ENCODE results near the gene HDHD3.

GRCh38 chr9:113363336-113363735 lies 13.4 kb downstream of the HDHD3 start:
- TF ChIP-seq, protein P1, sequence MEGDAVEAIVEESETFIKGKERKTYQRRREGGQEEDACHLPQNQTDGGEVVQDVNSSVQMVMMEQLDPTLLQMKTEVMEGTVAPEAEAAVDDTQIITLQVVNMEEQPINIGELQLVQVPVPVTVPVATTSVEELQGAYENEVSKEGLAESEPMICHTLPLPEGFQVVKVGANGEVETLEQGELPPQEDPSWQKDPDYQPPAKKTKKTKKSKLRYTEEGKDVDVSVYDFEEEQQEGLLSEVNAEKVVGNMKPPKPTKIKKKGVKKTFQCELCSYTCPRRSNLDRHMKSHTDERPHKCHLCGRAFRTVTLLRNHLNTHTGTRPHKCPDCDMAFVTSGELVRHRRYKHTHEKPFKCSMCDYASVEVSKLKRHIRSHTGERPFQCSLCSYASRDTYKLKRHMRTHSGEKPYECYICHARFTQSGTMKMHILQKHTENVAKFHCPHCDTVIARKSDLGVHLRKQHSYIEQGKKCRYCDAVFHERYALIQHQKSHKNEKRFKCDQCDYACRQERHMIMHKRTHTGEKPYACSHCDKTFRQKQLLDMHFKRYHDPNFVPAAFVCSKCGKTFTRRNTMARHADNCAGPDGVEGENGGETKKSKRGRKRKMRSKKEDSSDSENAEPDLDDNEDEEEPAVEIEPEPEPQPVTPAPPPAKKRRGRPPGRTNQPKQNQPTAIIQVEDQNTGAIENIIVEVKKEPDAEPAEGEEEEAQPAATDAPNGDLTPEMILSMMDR (IDR thresholded peaks at IDR 0.05): no peak
- TF ChIP-seq POLR2A (IDR thresholded peaks at IDR 0.05): no peak

All from thyroid gland (tissue), 4 donors.